Measurements from ENCODE around the gene HFE.

The HFE gene

GRCh38 chr6:26103770-26104456 lies 16.7 kb downstream of the HFE start:
- peak overlapping the region; percentile 49 for H3K4me3 ChIP-seq (replicated peaks; ENCODE audit: low read depth, low read length)
- DNase-seq (ENCODE audit: extremely low read depth, low read depth), result peak; percentile 95
- peak; percentile 29 for TF ChIP-seq CTCF (IDR thresholded peaks at IDR 0.05; ENCODE audit: low read depth, low read length, missing control alignments)

GRCh38 chr6:26104457-26105108 lies 17.4 kb downstream of the HFE start:
- no peak for TF ChIP-seq CTCF (IDR thresholded peaks at IDR 0.05; ENCODE audit: low read depth, low read length, missing control alignments)
- DNase-seq (ENCODE audit: extremely low read depth, low read depth), result no peak
- peak overlapping the region; percentile 49 for H3K4me3 ChIP-seq (replicated peaks; ENCODE audit: low read depth, low read length)

GRCh38 chr6:26105109-26105730 lies 18.0 kb downstream of the HFE start:
- no peak for DNase-seq (ENCODE audit: extremely low read depth, low read depth)
- no peak for TF ChIP-seq CTCF (IDR thresholded peaks at IDR 0.05; ENCODE audit: low read depth, low read length, missing control alignments)
- no peak overlapping the region for H3K4me3 ChIP-seq (replicated peaks; ENCODE audit: low read depth, low read length)

- H3K4me3 ChIP-seq (replicated peaks; ENCODE audit: low read depth, low read length), result no peak overlapping the region
- TF ChIP-seq CTCF (IDR thresholded peaks at IDR 0.05; ENCODE audit: low read depth, low read length, missing control alignments), result no peak
- DNase-seq (ENCODE audit: extremely low read depth, low read depth), result no peak
These were observed 18.6 kb downstream of the HFE start for GRCh38 chr6:26105842-26106241.

- no peak for TF ChIP-seq CTCF (IDR thresholded peaks at IDR 0.05; ENCODE audit: low read depth, low read length, missing control alignments)
- DNase-seq (ENCODE audit: extremely low read depth, low read depth), result no peak
- H3K4me3 ChIP-seq (replicated peaks; ENCODE audit: low read depth, low read length), result no peak overlapping the region
These were observed 20.7 kb downstream of the HFE start for GRCh38 chr6:26107935-26108334.

GRCh38 chr6:26109772-26110171 lies 22.5 kb downstream of the HFE start:
- DNase-seq (ENCODE audit: extremely low read depth, low read depth), result no peak
- no peak overlapping the region for H3K4me3 ChIP-seq (replicated peaks; ENCODE audit: low read depth, low read length)
- TF ChIP-seq CTCF (IDR thresholded peaks at IDR 0.05; ENCODE audit: low read depth, low read length, missing control alignments), result no peak
